OCI-LY1 (cell line): ENCODE data around the gene WNK4.

Experiments used
- H2AFZ ChIP-seq: fragments of 200-600 bp; sonication (generic), shearing (Covaris generic); 2 replicates; pipeline ENCODE4 v1.6.0; 2014; ENCODE audit warnings: antibody characterized with exemption, mild to moderate bottlenecking, low read length
- H3F3A ChIP-seq: fragments of 200-600 bp; sonication (generic), shearing (Covaris generic); 2 replicates; pipeline ENCODE4 v1.6.0; 2014; ENCODE audit warnings: mild to moderate bottlenecking, antibody characterized with exemption, low read length, moderate library complexity; ENCODE audit not compliant: insufficient read depth
- H3K27ac ChIP-seq: fragments of 200-600 bp; sonication (generic); 2 replicates; pipeline ENCODE4 v1.5.1; 2014; ENCODE audit warnings: low read length, mixed run types, mild to moderate bottlenecking, low read depth; ENCODE audit not compliant: poor library complexity, severe bottlenecking
- H3K27me3 ChIP-seq: fragments of 200-600 bp; sonication (generic); 2 replicates; pipeline ENCODE4 v1.6.0; 2014; ENCODE audit warnings: antibody characterized with exemption, mild to moderate bottlenecking, low read length, moderate library complexity; ENCODE audit not compliant: insufficient read depth
- H3K36me3 ChIP-seq: fragments of 200-600 bp; sonication (generic); 2 replicates; pipeline ENCODE4 v1.6.1; 2014; ENCODE audit warnings: mild to moderate bottlenecking, antibody characterized with exemption, low read length, moderate library complexity, mixed read lengths; ENCODE audit not compliant: insufficient read depth
- H3K4me1 ChIP-seq: fragments of 200-600 bp; sonication (generic); 2 replicates; pipeline ENCODE4 v1.5.1; 2014; ENCODE audit warnings: mild to moderate bottlenecking, low read length, moderate library complexity; ENCODE audit not compliant: insufficient read depth, severe bottlenecking
- H3K4me2 ChIP-seq: fragments of 200-600 bp; sonication (generic), shearing (Covaris generic); 2 replicates; pipeline ENCODE4 v1.6.1; 2014; ENCODE audit warnings: low read length
- H3K4me3 ChIP-seq: fragments of 200-600 bp; sonication (generic); 2 replicates; pipeline ENCODE4 v1.5.1; 2014; ENCODE audit warnings: low read length, low read depth, mild to moderate bottlenecking, mixed read lengths; ENCODE audit not compliant: poor library complexity, severe bottlenecking
- H3K79me2 ChIP-seq: fragments of 200-600 bp; shearing (Covaris generic); 2 replicates; pipeline ENCODE4 v1.6.1; 2016; ENCODE audit warnings: mixed run types, low read length, mixed read lengths; ENCODE audit not compliant: insufficient read depth
- H3K9ac ChIP-seq: fragments of 200-600 bp; sonication (generic), shearing (Covaris generic); 2 replicates; pipeline ENCODE4 v1.6.1; 2014; ENCODE audit warnings: mild to moderate bottlenecking, low read length, mixed read lengths
- H3K9me2 ChIP-seq: fragments of 200-600 bp; sonication (generic), shearing (Covaris generic); 2 replicates; pipeline ENCODE4 v1.6.1; 2014; ENCODE audit warnings: low read depth, mild to moderate bottlenecking, low read length, mixed read lengths
- H3K9me3 ChIP-seq: fragments of 200-600 bp; shearing (Covaris generic); 2 replicates; pipeline ENCODE4 v1.6.1; 2014; ENCODE audit warnings: low read length, mixed read lengths
- H4K20me1 ChIP-seq: fragments of 200-600 bp; sonication (generic), shearing (Covaris generic); 2 replicates; pipeline ENCODE4 v1.6.0; 2016; ENCODE audit warnings: mild to moderate bottlenecking, low read length; ENCODE audit not compliant: insufficient read depth
- CTCF ChIP-seq: fragments of 200-600 bp; sonication (generic), shearing (Covaris generic); IDR thresholded peaks from 2 replicates; pipeline ENCODE4 v1.5.1; 2017; ENCODE audit warnings: mild to moderate bottlenecking, antibody characterized with exemption, low read length, moderate library complexity, mixed read lengths
- EZH2 ChIP-seq: fragments of 200-600 bp; sonication (generic), shearing (Covaris generic); IDR thresholded peaks from 2 replicates; pipeline ENCODE4 v1.8.0; 2017; ENCODE audit warnings: borderline replicate concordance, mixed run types, mild to moderate bottlenecking, antibody characterized with exemption, low read length, moderate library complexity, mixed read lengths

The WNK4 gene

GRCh38 chr17:42832213-42832933, 52.0 kb downstream of the WNK4 start:
- Histone ChIP-seq H3K27me3 (no peaks in the 10 kb centered on the region), H3K9me2 (no peaks in the 10 kb centered on the region), H2AFZ (no peak overlapping the region), H3K27ac (peak overlapping the region; percentile 47), H3F3A (no peaks in the 10 kb centered on the region), H3K9ac (peak overlapping the region; percentile 95), H3K9me3 (no peaks in the 10 kb centered on the region), H3K4me2 (peak overlapping the region; percentile 93), H3K36me3 (peaks cover 29% of the 10 kb centered on the region), H3K79me2 (peaks cover 18% of the 10 kb centered on the region), H3K4me1 (peaks cover 21% of the 10 kb centered on the region), H4K20me1 (no peaks in the 10 kb centered on the region), H3K4me3 (peak overlapping the region; percentile 87)
- TF ChIP-seq CTCF (no peak), EZH2 (no peak)

GRCh38 chr17:42832934-42833766, 52.7 kb downstream of the WNK4 start, which contains the start of gene PSME3:
PSME3 (plus strand) TSS chr17:42833397; CDS start chr17:42833632, 235 bp downstream.
- Histone ChIP-seq H3K79me2 (peaks cover 18% of the 10 kb centered on the region), H3K4me2 (peak within 1 kb of the TSS; percentile 93), H3K4me3 (peak within 1 kb of the TSS; percentile 87), H3K4me1 (peaks cover 21% of the 10 kb centered on the region), H4K20me1 (no peaks in the 10 kb centered on the region), H3F3A (no peaks in the 10 kb centered on the region), H3K36me3 (peaks cover 37% of the 10 kb centered on the region), H3K27me3 (no peaks in the 10 kb centered on the region), H3K9me3 (no peaks in the 10 kb centered on the region), H3K9me2 (no peaks in the 10 kb centered on the region), H2AFZ (no peak within 1 kb of the TSS), H3K27ac (peak within 1 kb of the TSS; percentile 47), H3K9ac (peak within 1 kb of the TSS; percentile 95)
- TF ChIP-seq EZH2 (no peak), CTCF (no peak)

- Histone ChIP-seq H3K79me2 (peaks cover 18% of the 10 kb centered on the region), H3F3A (no peaks in the 10 kb centered on the region), H3K4me3 (peak overlapping the region; percentile 87), H3K9me3 (no peaks in the 10 kb centered on the region), H3K9ac (peak overlapping the region; percentile 95), H3K36me3 (peaks cover 44% of the 10 kb centered on the region), H4K20me1 (no peaks in the 10 kb centered on the region), H3K4me2 (peak overlapping the region; percentile 93), H3K4me1 (peaks cover 21% of the 10 kb centered on the region), H2AFZ (no peak overlapping the region), H3K27ac (peak overlapping the region; percentile 47), H3K9me2 (no peaks in the 10 kb centered on the region), H3K27me3 (no peaks in the 10 kb centered on the region)
- TF ChIP-seq EZH2 (no peak), CTCF (no peak)
Measured at GRCh38 chr17:42833767-42834422, 53.5 kb downstream of the WNK4 start.
